ENCODE data around the gene MINDY4.

The MINDY4 gene

GRCh38 chr7:30862995-30863705 lies 91.9 kb downstream of the MINDY4 start:
- Histone ChIP-seq H3K4me1 (ENCODE audit: control insufficient read depth in 1 of 2, insufficient read depth in 1 of 2, low read depth in 1 of 2, low read length in 1 of 2) (no peaks in the 10 kb centered on the region), H3K27ac (no peak overlapping the region), H3K36me3 (no peaks in the 10 kb centered on the region), H3K27me3 (no peaks in the 10 kb centered on the region), H3K4me3 (ENCODE audit: low read depth in 1 of 2, low read length in 1 of 2) (no peak overlapping the region), H3K9me3 (no peaks in the 10 kb centered on the region)
- TF ChIP-seq CTCF (IDR thresholded peaks at IDR 0.05): no peak

- Histone ChIP-seq H3K27ac (no peak overlapping the region), H3K4me3 (ENCODE audit: low read depth in 1 of 2, low read length in 1 of 2) (no peak overlapping the region), H3K4me1 (ENCODE audit: control insufficient read depth in 1 of 2, insufficient read depth in 1 of 2, low read depth in 1 of 2, low read length in 1 of 2) (no peaks in the 10 kb centered on the region), H3K27me3 (no peaks in the 10 kb centered on the region), H3K9me3 (no peaks in the 10 kb centered on the region), H3K36me3 (no peaks in the 10 kb centered on the region)
- no peak for TF ChIP-seq CTCF (IDR thresholded peaks at IDR 0.05)
Measured at GRCh38 chr7:30863706-30864035, 92.5 kb downstream of the MINDY4 start.

- Histone ChIP-seq H3K36me3 (no peaks in the 10 kb centered on the region), H3K4me1 (ENCODE audit: control insufficient read depth in 1 of 2, insufficient read depth in 1 of 2, low read depth in 1 of 2, low read length in 1 of 2) (no peaks in the 10 kb centered on the region), H3K9me3 (no peaks in the 10 kb centered on the region), H3K27ac (no peak overlapping the region), H3K27me3 (no peaks in the 10 kb centered on the region), H3K4me3 (ENCODE audit: low read depth in 1 of 2, low read length in 1 of 2) (no peak overlapping the region)
- no peak for TF ChIP-seq CTCF (IDR thresholded peaks at IDR 0.05)
Measured at GRCh38 chr7:30864101-30864500, 92.9 kb downstream of the MINDY4 start.

GRCh38 chr7:30865076-30865475 lies 93.9 kb downstream of the MINDY4 start:
- H3K36me3 ChIP-seq: no peaks in the 10 kb centered on the region
- H3K27ac ChIP-seq: no peak overlapping the region
- H3K4me3 ChIP-seq (ENCODE audit: low read depth in 1 of 2, low read length in 1 of 2): no peak overlapping the region
- no peaks in the 10 kb centered on the region for H3K27me3 ChIP-seq
- no peaks in the 10 kb centered on the region for H3K4me1 ChIP-seq (ENCODE audit: control insufficient read depth in 1 of 2, insufficient read depth in 1 of 2, low read depth in 1 of 2, low read length in 1 of 2)
- no peak for TF ChIP-seq CTCF (IDR thresholded peaks at IDR 0.05)
- H3K9me3 ChIP-seq: no peaks in the 10 kb centered on the region

- Histone ChIP-seq H3K27ac (no peak overlapping the region), H3K27me3 (no peaks in the 10 kb centered on the region), H3K9me3 (no peaks in the 10 kb centered on the region), H3K36me3 (no peaks in the 10 kb centered on the region), H3K4me3 (ENCODE audit: low read depth in 1 of 2, low read length in 1 of 2) (no peak overlapping the region), H3K4me1 (ENCODE audit: control insufficient read depth in 1 of 2, insufficient read depth in 1 of 2, low read depth in 1 of 2, low read length in 1 of 2) (no peaks in the 10 kb centered on the region)
- no peak for TF ChIP-seq CTCF (IDR thresholded peaks at IDR 0.05)
Measured at GRCh38 chr7:30865821-30866220, 94.6 kb downstream of the MINDY4 start.

All from neutrophil (primary cell).